HG03565 (cell line): ENCODE measurements around the gene ZNF155.

Experiments used
- ATAC-seq: cut with Tn5 transposase; IDR thresholded peaks from one replicate; pipeline ENCODE4 v1.9.1; 2021; ENCODE audit warnings: mild to moderate bottlenecking, moderate library complexity; ENCODE audit not compliant: unreplicated experiment

ZNF155 gene

DNA sequence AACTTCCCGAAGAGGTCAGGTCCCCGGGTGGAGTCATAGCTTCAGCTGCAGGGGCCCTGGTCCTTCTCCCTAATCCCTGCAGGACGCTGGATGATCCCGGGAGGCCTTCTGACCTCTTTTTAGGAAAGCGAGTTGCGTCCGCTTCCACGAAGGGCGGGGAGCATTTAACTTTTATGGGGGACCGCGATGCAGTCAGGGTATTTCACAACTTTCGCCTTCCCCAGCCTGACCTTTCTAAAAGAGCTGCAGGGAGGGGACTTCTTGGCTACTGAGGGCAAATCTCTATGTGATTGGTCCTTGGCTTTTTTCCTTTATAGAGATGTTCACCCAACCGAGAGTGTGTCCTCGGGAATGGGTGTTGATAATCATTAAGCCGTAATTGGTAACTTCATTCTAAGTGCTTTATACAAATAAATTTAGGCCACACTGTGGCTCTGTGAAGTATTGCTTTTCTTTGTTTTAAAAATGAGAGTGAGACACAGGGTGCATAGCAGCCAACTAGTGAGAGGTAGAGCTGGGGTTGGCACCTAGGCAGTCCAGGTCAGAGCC, 19.5 kb downstream of the ZNF155 start:
- ATAC-seq, result no peak

GRCh38 chr19:44005973-44006372, 22.0 kb downstream of the ZNF155 start:
- no peak for ATAC-seq

DNA sequence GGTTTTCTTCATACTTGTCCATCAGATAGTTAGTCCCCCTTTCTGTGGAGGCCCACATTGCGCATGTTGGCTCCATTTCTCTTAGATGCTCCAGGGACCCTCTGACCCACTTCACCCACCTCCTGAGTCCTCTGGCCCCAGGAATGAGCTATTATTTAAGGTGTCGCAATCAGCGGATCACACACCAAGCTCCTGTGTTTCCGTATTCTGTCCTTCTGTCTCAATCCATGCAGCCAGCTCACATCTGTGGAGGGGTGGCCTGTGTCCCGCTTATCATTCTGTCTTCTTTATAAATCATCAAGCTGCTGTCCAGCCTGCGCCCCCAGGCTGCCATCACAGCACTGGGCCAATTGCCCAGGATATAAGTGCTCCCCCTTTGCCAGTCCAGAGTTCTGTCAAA, 23.5 kb downstream of the ZNF155 start:
- no peak for ATAC-seq

GRCh38 chr19:44010468-44010867, 26.5 kb downstream of the ZNF155 start:
- ATAC-seq, result no peak

DNA sequence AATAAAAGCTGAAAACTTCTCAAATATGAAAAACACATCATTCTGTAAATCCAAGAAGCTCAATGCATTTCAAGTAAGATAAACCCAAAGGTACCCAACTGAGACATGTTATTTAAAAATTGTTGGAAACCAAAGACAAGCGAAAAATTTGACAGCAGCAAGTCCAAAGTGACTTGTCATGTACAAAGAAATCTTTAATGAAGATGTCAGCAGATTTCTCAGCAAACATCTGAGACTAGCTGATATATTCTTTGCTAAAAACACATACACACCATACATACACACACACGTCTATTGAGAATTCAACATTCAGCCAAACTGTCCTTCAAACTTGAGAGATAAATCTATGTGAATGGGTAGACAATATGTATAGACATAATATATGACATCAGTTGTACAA, 35.5 kb downstream of the ZNF155 start:
- ATAC-seq, result no peak

GRCh38 chr19:44021221-44021620, 37.2 kb downstream of the ZNF155 start:
- no peak for ATAC-seq

DNA sequence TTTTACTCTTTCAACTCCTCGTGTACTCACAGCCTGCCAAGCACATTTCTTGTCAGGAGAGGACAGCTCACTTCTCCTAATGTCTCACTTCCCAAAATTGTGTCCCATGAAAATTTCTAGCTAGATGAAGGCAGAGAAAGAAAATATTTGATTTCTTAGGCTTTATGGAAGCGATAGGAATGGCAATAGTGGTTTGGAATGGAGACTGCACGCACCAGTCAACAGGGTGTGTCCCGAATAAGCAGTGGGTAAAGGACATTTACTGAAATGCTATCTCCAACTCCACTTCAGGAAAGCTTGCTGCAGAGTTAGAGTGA, 40.9 kb downstream of the ZNF155 start:
- ATAC-seq, result no peak

GRCh38 chr19:44025217-44025936, 41.4 kb downstream of the ZNF155 start, which contains the start of gene ZNF222:
ZNF222 (plus strand) TSS chr19:44025379; CDS start chr19:44025437, 58 bp downstream.
- peak; percentile 96 for ATAC-seq

DNA sequence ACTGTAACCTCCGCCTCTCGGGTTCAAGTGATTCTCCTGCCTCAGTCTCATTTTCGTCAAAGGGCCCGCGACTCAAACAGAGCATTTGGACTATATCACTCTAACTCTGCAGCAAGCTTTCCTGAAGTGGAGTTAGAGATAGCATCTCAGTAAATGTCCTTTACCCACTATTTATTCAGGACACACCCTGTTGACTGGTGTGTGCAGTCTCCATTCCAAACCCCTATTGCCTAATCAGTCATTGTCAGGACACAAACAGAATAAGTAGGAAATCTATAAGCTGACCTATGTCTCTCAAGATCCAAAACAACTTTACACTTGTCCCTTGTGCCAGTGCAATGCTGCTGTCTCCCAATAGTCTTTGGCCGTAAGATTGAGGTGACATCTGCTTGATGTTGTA, 42.6 kb downstream of the ZNF155 start:
- no peak for ATAC-seq

DNA sequence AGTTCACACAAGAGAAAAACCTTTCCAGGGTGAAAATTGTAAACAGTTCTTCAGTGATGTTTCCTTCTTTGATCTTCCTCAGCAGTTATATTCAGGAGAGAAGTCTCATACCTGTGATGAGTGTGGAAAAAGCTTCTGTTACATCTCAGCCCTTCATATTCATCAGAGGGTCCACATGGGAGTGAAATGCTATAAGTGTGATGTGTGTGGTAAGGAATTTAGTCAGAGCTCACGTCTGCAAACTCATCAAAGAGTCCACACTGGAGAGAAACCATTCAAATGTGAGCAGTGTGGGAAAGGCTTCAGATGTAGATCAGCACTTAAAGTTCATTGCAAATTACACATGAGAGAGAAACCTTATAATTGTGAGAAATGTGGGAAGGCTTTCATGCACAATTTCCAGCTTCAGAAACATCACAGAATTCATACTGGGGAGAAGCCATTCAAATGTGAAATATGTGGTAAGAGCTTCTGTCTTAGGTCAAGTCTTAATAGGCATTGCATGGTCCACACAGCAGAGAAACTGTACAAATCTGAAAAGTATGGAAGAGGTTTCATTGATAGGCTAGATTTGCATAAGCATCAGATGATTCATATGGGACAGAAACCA, 48.1 kb downstream of the ZNF155 start:
- no peak for ATAC-seq

GRCh38 chr19:44042147-44042546, 58.2 kb downstream of the ZNF155 start:
- ATAC-seq, result no peak
